NCI-H146 treated with DMSO at 0.1 percent for 48 hours (cell line): ENCODE data around the gene PHLPP2.

Experiments
- DNase-seq: peaks from one replicate; lab custom pipeline; 2025; ENCODE audit not compliant: unreplicated experiment; lab: John Stamatoyannopoulos, UW

The PHLPP2 gene

GRCh38 chr16:71672803-71673581 is 51.5 kb downstream of the PHLPP2 start:
- DNase-seq, result no peak

- DNase-seq, result no peak
Measured at GRCh38 chr16:71672125-71672524, 52.4 kb downstream of the PHLPP2 start.

GRCh38 chr16:71671165-71671564 is 53.3 kb downstream of the PHLPP2 start:
- DNase-seq, result no peak

- DNase-seq, result no peak
Measured at GRCh38 chr16:71670537-71670936, 54.0 kb downstream of the PHLPP2 start.

- no peak for DNase-seq
Measured at GRCh38 chr16:71669926-71670536, 54.5 kb downstream of the PHLPP2 start.

GRCh38 chr16:71666928-71667707 is 57.4 kb downstream of the PHLPP2 start:
- DNase-seq, result no peak

- no peak for DNase-seq
Measured at GRCh38 chr16:71666264-71666663, 58.2 kb downstream of the PHLPP2 start.

GRCh38 chr16:71659471-71659870 is 65.0 kb downstream of the PHLPP2 start:
- DNase-seq, result no peak

- no peak for DNase-seq
Measured at GRCh38 chr16:71658771-71659170, 65.7 kb downstream of the PHLPP2 start.

- no peak for DNase-seq
Measured at GRCh38 chr16:71649704-71650103, 74.8 kb downstream of the PHLPP2 start.

- no peak for DNase-seq
Measured at GRCh38 chr16:71648921-71649320, 75.6 kb downstream of the PHLPP2 start.

- no peak for DNase-seq
Measured at GRCh38 chr16:71648162-71648561, 76.3 kb downstream of the PHLPP2 start.

- DNase-seq, result no peak
Measured at GRCh38 chr16:71647391-71647790, 77.1 kb downstream of the PHLPP2 start.

GRCh38 chr16:71645450-71645849 is 79.1 kb downstream of the PHLPP2 start:
- peak; percentile 13 for DNase-seq

- DNase-seq, result no peak
Measured at GRCh38 chr16:71637398-71637797, 87.1 kb downstream of the PHLPP2 start.

- no peak for DNase-seq
Measured at GRCh38 chr16:71635632-71636031, 88.9 kb downstream of the PHLPP2 start.

- peak; percentile 3 for DNase-seq
Measured at GRCh38 chr16:71631776-71632175, 92.7 kb downstream of the PHLPP2 start.

GRCh38 chr16:71630808-71631207 is 93.7 kb downstream of the PHLPP2 start:
- DNase-seq, result no peak

GRCh38 chr16:71629278-71630016 is 95.1 kb downstream of the PHLPP2 start:
- peak; percentile 14 for DNase-seq

GRCh38 chr16:71628810-71629209 is 95.7 kb downstream of the PHLPP2 start:
- no peak for DNase-seq

- DNase-seq, result peak; percentile 18
Measured at GRCh38 chr16:71627731-71628181, 96.7 kb downstream of the PHLPP2 start.
